GM11168 (cell line): ENCODE measurements around the gene MESP1.

Experiments used
- in situ Hi-C: fragments of 300-500 bp; cut with MboI; formaldehyde crosslinking; loops from one replicate; pipeline ENCODE4 v1.12.0; 2022; ENCODE audit warnings: low sequenced_read_pairs; ENCODE audit not compliant: unreplicated experiment

Gene MESP1

DNA sequence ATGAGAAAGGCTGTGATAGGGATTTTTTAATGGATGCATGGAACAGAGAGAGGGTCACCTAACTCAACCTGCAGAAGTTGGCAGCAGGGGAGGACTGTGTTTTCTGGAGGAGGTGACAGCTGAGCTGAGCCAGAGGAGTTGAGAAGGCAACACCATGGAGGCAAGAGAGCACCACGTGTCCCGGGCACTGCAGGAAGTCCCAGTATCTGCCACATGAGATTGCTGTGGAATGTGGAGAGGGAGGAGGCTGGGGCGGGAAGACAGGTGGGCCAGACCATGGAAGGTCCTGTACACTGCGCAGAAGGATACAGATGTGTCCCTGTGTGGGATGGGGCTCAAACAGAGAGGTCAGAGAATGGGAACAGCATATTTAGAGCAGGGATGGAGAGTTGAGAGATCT lies 15.3 kb downstream of the MESP1 start:
- in situ Hi-C loops = loop anchor here (25.0 kb wide), 1 partner anchor 527 kb away; the partner anchor contains the start of gene NGRN

DNA sequence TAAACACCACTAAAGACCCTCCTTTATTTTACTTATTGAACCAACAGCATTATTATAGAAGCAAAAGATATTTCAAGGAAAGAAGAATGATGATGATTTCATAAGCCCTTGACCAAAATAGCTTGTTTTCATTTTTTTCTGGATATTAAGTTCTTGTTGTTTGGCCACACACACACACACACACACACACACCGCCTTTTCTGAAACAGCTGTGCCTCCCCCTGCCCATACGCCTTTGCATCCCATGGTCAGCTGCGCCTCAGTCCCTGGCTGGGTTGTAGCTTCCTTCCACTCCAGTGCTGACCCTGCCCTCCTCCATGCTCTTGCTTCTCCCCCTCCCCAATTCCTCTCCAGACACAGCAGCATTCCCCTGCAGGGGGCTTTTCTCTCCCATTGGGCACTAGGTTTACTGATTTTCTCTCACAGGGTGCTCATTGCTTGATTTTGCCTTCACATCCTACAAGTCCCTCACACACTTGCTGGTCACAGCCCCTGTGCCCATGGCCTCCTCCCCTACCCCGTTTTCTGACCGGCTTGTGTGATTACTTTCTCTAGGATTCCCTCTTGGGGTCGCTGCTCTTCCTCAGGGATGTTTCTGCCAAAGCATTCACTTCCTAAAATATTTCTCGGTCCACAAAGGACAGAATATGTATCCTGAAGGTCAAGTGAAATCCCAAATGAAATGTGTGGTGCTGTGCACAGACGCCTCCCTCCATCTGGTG lies 18.4 kb downstream of the MESP1 start:
- in situ Hi-C loops = loop anchor here (25.0 kb wide), 1 partner anchor 530 kb away; the partner anchor contains the start of gene NGRN

DNA sequence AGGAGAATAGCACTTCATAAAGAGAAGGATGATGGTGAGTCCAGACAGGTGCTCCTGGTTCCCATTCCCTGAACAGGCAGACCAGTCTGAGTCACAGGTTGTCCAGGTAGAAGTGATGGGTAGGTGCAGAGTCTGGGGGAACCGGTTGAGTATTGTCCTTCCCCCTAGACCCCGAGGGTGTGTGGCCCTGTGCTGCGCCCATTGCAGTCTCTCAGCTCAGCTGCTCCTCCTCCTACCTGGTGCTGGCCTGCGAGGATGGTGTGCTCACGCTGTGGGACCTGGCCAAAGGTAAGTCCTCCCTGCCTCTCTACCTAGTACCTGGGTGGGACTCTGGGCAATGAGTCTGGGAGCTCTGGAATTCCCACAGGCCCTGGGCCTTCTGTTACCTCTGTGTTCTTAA lies 19.8 kb downstream of the MESP1 start:
- in situ Hi-C loops = loop anchor here (25.0 kb wide), 1 partner anchor 531 kb away; the partner anchor contains the start of gene NGRN

DNA sequence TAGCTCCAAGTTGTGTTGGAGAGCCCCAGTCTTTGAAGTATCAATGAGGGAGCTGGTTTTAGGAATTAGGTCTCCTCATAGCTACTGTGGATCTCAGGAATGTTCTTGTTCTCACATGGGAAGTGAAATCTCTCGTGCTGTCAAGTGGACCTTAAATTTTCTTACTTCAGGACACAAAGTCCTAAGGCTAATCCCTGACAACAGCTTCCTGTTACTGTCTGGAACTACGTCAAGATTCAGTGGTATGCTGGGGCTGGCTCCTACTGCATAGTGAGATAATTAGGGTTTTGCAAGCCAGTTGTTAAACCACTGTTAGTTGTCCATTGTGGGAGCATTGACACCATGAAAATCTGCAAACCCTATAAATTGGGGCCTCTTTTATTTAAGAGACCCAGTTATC lies 22.8 kb downstream of the MESP1 start:
- in situ Hi-C loops = loop anchor here (25.0 kb wide), 1 partner anchor 534 kb away; the partner anchor contains the start of gene NGRN

DNA sequence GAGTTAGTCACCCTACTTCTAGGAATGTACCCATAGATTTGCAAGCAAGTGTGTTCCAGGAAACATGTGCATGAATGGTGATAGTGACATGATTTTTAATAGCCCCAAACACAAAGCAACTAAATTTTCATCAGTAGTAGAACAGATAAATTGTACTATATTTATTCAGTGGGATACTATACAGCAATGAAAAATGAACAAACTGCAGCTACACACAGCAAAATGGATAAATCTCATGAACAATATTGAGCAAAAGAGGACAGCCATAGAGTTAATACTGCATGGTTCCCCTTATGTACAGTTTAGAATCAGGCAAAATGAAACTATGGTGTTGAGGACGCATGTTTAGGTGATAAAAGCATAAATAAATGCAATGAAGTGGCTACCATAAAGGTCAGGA lies 26.0 kb downstream of the MESP1 start:
- in situ Hi-C loops = loop anchor here (25.0 kb wide), 1 partner anchor 537 kb away; the partner anchor contains the start of gene NGRN

DNA sequence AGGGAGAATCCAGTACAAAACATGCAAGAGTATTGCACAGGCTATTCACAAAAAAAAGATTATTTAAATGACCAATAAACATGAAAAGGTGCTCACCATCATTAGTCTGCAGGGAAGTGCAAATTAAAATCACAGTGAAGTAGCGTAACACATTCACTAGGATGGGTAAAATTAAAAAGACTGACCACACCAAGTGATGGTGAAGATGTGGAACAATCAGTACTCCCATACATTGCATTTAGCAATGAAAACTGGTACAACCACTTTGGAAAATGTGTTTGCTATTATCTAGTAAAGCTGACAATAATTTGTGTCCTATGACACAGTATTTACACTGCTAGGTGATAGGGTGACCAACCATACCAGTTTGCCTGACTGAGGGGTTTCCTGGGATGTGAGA lies 26.4 kb downstream of the MESP1 start:
- in situ Hi-C loops = loop anchor here (25.0 kb wide), 1 partner anchor 538 kb away; the partner anchor contains the start of gene NGRN

DNA sequence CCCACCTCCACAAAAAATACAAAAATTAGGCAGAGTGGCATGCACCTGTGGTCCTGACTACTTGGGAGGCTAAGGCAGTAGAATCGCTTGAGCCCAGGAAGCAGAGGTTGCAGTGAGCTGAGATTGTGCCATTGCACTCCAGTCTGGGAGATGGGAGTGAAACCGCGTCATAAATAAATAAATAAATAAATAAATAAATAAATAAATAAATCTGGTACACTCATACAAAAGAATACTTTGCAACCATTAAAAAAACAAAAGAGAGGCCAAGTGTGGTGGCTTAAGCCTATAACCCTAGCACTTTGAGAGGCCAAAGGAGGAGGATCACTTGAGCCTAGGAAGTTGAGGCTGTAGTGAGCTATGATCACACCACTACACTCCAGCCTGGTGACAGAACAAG lies 28.0 kb downstream of the MESP1 start:
- in situ Hi-C loops = no loop called here

DNA sequence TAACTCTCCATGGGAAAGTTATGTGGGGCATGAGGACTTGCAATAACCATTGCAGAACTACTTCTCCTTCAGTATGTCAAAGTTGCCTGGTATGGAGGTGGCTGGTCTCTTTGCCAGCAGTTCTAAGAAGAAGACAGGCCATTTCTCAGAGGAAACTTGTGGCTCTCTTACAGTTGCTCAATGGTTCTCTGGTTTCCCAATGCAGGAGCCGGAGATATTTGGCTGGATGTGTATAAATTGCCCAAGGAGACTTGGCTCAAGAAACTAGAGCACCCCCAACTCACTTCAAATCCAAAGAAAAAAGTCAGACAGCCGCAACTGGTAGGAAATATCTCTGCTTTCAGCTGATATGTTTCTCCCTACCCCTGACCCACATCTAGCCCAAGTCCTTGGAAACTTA lies 36.3 kb downstream of the MESP1 start:
- in situ Hi-C loops = no loop called here

DNA sequence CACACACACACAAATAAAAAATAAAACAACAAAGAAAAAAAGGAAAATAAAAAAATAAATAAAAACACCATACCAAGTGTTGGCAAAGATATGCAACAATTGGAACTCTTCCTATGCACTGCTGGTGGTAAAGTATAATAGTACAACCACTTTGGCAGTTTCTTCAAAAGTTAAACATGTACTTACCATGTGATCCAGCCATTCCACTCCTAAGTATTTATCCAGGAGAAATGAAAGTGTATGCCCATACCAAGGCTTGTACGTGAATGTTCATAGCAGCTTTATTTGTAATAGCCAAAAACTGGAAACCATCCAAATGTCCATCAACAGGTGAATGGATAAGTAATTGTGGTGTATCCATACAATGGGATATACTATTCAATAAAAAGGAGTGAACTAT lies 43.5 kb downstream of the MESP1 start:
- in situ Hi-C loops = no loop called here

DNA sequence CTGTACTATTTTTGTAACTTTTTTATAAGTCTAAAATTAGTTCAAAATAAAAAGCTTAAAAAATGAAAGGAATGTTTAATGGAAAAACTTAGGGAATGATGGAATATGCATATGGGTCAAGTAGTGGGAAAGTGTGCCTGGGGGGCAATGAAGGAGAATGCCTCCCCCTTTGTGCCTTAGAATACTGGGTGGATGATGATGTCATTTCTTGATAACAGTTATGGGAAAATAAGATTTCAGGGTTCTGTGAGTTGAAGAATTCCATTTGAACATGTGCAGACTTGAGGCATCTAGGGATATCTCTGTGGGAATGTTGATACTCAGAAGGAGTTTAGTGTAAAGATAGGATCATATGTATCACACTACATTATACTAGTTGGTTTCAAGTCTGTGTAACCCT lies 46.6 kb downstream of the MESP1 start:
- in situ Hi-C loops = no loop called here
